ENCODE measurements around the gene KIF11. TPM values are rescaled to one million over a fixed set of nuclear protein-coding genes. Genes with fewer than 3 reads are reported as not detected.

Gene KIF11
- total and polyA plus RNA-seq, 9 of the 15 experiments (the other 6 are each of a cell fraction or from before 2014, with no cell fraction given): 11.3 to 54.4 (median 29.2) TPM

DNA sequence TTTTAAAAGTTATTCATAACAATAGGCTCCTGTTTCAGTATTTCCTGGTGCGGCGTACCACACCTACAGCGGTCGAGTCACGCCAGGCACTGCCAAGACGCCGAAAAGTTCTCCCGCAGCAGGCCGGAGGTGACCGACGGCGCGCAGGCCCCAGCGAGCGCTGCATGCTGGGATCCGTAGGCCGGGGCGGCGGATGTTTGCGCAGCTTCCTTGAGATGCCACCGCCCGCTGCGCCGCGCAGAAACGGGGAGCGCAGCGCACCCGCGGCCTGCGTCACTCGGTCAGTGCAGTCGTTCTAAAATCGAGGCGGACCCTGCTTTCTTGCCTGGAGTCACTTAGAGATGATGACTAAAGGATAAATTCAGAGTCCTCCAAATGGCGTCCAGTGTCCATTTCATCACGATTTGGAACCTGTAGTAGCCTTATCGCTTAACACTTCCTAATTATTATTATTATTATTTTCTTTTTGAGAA lies 1.3 kb upstream of the KIF11 start (continued):
- 0 out of 2 replicates have a peak, but pooled peaks have one; percentile 36 for TF ChIP-seq GATAD2B (IDR thresholded peaks at IDR 0.05; ENCODE audit: borderline replicate concordance)
- TF ChIP-seq HMG20B (CRISPR knock-in tag; IDR thresholded peaks at IDR 0.05): no peak
- no peak for TF ChIP-seq FOS (IDR thresholded peaks at IDR 0.05; ENCODE audit: extremely low read depth, insufficient read length)
- TF ChIP-seq ZFP36 (IDR thresholded peaks at IDR 0.05; ENCODE audit: low read depth, low read length, partially characterized antibody): no peak
- TF ChIP-seq MECOM (CRISPR knock-in tag; IDR thresholded peaks at IDR 0.05): no peak
- no peak for TF ChIP-seq FOXP1 (CRISPR knock-in tag; IDR thresholded peaks at IDR 0.05)
- TF ChIP-seq EWSR1 (IDR thresholded peaks at IDR 0.05; ENCODE audit: borderline replicate concordance, low read depth, partially characterized antibody): no peak
- no peak for TF ChIP-seq IRF9 (tag; IDR thresholded peaks at IDR 0.05)
- TF ChIP-seq TFAM (CRISPR knock-in tag; conservative IDR thresholded peaks at IDR 0.05): no peak
- no peak for TF ChIP-seq PYGO2 (tag; IDR thresholded peaks at IDR 0.05)
- TF ChIP-seq THRAP3 (IDR thresholded peaks at IDR 0.05; ENCODE audit: borderline replicate concordance): no peak
- TF ChIP-seq ZNF583 (CRISPR knock-in tag; IDR thresholded peaks at IDR 0.05): no peak
- no peak for TF ChIP-seq RHOXF2B (CRISPR knock-in tag; conservative IDR thresholded peaks at IDR 0.05)
- no peak for TF ChIP-seq SAP30 (IDR thresholded peaks at IDR 0.05; ENCODE audit: borderline replicate concordance, insufficient read depth, low read depth, low read length, poor library complexity, severe bottlenecking)
- peak; percentile 60; the same call in 1 of the 2 replicates for TF ChIP-seq ATF7 (IDR thresholded peaks at IDR 0.05)
- TF ChIP-seq, protein P1, sequence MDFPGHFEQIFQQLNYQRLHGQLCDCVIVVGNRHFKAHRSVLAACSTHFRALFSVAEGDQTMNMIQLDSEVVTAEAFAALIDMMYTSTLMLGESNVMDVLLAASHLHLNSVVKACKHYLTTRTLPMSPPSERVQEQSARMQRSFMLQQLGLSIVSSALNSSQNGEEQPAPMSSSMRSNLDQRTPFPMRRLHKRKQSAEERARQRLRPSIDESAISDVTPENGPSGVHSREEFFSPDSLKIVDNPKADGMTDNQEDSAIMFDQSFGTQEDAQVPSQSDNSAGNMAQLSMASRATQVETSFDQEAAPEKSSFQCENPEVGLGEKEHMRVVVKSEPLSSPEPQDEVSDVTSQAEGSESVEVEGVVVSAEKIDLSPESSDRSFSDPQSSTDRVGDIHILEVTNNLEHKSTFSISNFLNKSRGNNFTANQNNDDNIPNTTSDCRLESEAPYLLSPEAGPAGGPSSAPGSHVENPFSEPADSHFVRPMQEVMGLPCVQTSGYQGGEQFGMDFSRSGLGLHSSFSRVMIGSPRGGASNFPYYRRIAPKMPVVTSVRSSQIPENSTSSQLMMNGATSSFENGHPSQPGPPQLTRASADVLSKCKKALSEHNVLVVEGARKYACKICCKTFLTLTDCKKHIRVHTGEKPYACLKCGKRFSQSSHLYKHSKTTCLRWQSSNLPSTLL (IDR thresholded peaks at IDR 0.05): no peak
- TF ChIP-seq DIDO1 (tag; IDR thresholded peaks at IDR 0.05; ENCODE audit: low read depth): no peak
- TF ChIP-seq ZFX (CRISPR knock-in tag; IDR thresholded peaks at IDR 0.05): peak; percentile 99
- TF ChIP-seq, protein P2, sequence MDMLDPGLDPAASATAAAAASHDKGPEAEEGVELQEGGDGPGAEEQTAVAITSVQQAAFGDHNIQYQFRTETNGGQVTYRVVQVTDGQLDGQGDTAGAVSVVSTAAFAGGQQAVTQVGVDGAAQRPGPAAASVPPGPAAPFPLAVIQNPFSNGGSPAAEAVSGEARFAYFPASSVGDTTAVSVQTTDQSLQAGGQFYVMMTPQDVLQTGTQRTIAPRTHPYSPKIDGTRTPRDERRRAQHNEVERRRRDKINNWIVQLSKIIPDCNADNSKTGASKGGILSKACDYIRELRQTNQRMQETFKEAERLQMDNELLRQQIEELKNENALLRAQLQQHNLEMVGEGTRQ (CRISPR knock-in tag; IDR thresholded peaks at IDR 0.05): no peak
- no peak for TF ChIP-seq SP2 (IDR thresholded peaks at IDR 0.05; ENCODE audit: extremely low read depth, low read depth, low read length, poor library complexity, severe bottlenecking)
- TF ChIP-seq GMEB1 (CRISPR knock-in tag; IDR thresholded peaks at IDR 0.05): peak; percentile 80
- peak; percentile 85 for TF ChIP-seq CXXC5 (CRISPR knock-in tag; IDR thresholded peaks at IDR 0.05)
- TF ChIP-seq HDAC3 (IDR thresholded peaks at IDR 0.05; ENCODE audit: borderline replicate concordance, partially characterized antibody): no peak
- TF ChIP-seq BMI1 (IDR thresholded peaks at IDR 0.05; ENCODE audit: low read length): no peak

Data from K562 (cell line).